A549 treated with CORT108297 at 1 μM for 4 hours (cell line): ENCODE data around the gene ELL. TPM values are rescaled to one million over a fixed set of nuclear protein-coding genes. Genes with fewer than 3 reads are reported as not detected.

Experiments used
- total RNA-seq: library from RNA; stranded (reverse); fragments of 200-300 nt; extraction: Qiagen RNA extraction; gene quantifications from 5 replicates; pipeline ENCODE4 v1.2.3, GENCODE V29; 2022

The ELL gene
- total RNA-seq: 3.5 to 5.9 TPM (median 5.1 TPM) in 5 replicates

DNA sequence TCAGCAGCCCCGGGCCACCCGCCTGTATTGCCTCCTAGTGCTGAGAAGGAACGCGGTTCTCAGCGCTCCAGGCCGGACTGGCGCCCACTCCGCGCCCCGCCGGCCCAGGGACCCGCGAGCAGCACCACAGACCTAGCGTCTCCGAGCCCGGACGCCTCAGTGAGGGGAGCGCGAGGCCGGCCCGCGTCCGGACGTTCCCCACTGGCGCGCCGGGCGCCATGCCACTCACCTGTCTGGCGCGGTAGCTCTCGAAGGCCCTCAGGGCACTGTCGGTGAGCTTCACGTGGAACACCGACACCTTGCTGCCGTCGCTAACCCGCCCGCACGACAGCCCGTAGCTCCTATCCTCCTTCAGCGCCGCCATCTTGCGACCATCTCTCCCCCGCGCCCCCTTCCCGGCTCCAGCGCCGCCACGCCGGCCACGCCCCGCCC, at the start of gene ELL:
ELL (minus strand) TSS at position 379 of the 432 bp plus-strand sequence; CDS start at position 364, 15 bp downstream.

DNA sequence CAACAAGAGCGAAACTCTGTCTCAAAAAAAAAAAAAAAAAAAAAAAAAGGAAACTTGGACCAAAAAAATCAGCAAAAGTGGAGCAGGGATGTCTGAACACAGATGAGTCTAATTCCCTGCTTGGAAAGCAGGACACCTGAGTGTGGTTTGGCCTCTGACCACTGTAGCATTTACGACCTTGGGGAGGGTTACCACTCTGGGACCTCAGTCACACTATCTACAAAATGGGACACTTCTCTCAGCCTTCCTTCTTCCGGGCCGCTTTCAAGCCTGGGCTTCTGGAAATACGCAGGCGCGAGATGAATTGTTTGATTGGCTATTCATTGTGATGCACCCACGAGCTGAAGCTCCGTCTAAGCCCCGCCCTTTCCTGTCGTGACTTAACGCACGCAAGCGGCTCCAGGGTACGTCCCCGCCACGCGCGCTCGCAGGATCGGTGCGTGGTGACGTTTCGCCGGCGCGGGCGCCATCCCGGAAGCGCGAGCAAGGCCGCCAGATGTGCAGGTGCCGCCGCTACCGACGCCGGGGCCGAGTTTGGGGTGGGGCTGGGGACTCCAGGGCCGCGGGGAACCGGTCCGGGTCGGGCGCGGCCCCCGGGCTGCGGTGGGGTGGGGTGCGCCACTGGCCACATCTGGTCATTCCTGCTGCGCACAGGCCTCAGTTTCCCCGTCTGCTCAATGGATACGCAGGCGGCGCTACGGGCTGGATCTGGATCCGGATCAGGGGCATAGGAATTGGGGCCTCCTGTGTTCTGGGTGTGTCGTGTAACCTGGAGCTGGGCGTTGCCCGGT, 35.7 kb upstream of the ELL start, which contains the start of gene KXD1:
KXD1 (plus strand) TSS at position 460 of the 791 bp plus-strand sequence. CDS start 4,187 bp downstream, outside the sequence.

DNA sequence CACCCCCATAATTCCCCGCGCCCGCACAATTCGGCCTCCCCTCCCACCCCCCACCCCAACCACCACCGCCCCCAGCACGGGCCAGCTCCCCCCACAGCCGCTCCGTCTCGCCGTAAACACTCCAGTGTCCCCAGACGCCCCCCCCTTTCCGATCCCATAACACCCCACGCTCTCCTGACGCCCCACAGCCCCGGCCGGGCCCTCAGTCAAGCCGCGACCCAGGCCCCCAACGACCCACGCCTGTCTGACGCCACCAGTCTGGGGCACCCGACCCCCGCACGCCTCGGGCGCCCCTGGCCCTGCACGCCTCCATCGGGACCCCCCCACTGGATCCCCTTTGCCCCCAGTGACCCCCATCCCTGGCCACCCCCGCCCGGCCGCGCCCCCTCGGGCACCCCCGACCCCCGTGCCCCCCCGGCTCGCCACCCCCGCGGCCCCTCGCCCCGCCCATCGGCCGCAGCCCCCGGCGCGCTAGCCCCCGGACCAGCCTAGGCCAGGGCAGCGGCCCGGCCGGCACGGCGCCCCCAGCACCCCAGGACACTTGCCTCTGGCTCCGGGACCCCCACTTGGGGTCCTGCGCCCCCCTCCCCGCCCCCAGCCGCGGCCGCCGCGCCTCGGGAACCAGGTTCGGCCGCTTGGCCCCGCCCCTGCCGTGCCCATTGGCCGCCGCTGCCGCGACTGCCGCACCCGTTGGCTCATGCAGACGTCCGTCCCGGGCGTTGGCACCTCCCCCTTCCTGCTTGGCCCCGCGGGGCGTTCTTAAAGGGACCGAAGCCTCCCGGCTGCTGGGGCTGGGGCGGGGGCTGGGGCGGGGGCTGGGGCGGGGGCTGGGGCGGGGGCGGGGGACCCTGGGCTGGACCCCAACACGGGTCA, 21.3 kb upstream of the ELL start, which contains the start of gene FKBP8:
FKBP8 (minus strand) TSS at position 633 of the 873 bp plus-strand sequence. CDS start 1,603 bp downstream, outside the sequence.

DNA sequence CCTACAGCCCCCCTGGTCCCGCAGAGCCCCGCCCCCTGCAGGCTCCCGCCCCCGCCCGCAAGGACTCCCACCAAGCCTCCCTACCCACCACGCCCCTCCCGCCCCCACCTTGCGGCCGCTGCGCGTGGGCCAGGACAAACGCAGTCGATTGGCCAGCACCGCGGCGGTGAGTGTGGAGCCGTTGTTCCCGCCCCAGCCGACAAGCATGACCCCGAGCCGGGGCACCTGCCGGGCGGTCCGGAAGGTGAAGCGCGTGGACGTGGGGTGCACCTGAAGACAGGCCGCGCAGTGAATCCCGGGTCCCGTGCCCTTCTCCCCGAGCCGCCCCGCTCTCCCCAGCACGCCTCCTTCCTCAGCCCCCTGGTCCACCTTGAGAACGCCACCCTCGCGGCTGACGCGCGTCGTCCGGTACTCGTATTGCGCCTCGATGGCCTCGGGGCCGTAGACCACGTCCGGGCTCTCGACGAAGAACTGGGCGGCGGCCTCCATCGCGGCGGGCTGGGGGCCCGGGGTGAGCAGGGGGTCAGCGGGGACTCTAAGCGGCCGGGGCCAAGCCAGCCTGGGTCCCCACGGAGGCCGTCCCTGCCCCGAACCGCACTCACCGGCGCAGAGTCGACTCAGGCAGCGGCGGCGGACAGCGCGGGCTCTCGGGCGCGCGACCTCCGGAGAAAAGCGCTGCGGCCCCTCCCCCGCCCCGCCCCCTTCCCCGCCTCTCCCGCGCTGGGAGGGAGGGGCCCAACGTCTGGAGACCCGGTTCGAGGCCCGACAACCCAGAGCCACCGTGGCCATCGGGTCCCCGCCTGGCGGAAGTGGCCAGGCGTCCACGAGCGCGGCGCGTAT, 84.2 kb downstream of the ELL start, which contains the start of gene ISYNA1:
ISYNA1 (minus strand) TSS at position 643 of the 840 bp plus-strand sequence; CDS start at position 489, 154 bp downstream.

DNA sequence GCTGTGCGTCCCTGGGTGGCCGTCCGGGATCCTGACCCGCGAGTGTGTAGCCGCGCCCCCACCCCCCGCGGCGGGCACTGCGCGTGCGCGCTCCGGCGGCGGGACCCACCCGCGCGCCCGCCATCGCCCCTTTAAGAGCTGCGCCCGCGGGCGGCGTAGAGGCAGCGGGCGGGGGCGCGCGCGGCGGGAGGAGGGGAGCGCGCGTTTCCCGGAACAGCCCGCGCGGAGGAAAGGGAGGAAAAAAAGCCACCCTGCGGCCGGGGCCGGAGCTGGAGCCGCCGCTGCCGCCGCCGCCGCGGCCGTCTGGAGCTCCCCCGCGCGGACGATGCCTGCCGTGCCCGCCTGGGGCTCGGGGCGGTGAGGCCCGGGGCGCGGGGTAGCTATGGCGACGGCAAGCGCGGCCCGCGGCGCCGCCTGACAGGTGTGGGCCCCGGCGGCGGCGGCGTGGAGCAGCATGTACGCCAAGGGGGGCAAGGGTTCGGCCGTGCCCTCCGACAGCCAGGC, 102.6 kb downstream of the ELL start, which contains the start of gene SSBP4:
SSBP4 (plus strand) TSS at position 204 of the 504 bp plus-strand sequence; CDS start at position 455, 251 bp downstream.

DNA sequence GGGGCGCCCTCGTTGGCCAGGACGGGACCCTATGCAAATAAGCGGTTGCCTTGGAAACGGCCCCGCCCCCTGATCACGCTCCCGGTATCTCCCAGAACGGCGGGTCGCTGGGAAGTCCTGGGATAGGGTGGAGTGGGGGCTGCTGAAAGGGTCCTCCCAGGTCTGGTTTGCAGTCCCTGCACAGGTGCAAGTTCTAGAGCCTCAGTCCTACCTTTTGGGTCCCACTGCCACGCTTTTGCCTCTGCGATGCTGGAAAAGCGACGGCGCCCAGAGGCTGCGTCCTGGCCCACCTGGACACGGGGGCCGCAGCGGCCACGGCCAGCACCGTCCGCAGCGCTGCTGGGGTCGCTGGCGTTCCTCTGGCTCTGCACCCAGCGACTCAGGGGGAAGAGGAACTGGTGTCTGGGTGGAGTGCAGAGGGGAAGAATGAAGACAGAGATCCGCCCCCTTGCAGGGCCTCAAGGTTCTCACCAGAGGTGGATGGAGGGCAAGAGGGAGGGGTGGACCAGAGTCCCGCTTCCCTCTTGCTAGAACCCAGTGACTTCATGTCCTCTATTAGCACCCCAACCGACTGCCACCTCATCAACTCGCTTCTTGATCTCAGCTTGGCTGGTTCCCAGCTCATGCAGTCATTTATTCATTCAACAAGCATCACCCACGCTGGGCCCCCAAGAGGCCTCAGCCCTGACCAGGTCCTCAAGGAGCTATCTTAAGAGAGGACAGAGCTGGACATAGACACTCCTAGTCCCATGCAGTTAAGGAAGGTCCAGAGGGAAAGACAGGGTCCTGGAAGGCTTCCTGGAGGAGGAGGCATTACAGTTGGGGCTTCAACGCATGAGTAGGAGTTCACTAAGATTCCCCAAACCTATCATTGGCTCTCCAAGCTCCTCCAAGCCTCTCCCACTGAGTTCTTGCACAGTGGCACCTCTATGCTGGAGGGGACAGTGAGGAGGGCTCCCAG, 124.3 kb downstream of the ELL start, which contains the start of gene LRRC25:
LRRC25 (minus strand) TSS at position 381 of the 961 bp plus-strand sequence. CDS start 659 bp downstream, outside the sequence.

Other genes starting within 250 kb of the ELL start
- 0.48 to 0.68 TPM (median 0.50 TPM) in 5 replicates for gene IQCN, start 247.6 kb downstream of the ELL start, total RNA-seq
- 25.7 to 58.5 TPM (median 52.9 TPM) in 5 replicates for gene JUND, start 240.4 kb downstream of the ELL start, total RNA-seq
- gene LSM4, start 199.0 kb downstream of the ELL start, total RNA-seq: 199 to 254 TPM (median 241 TPM) in 5 replicates
- gene PGPEP1, start 181.5 kb downstream of the ELL start, total RNA-seq: 2.1 to 3.4 TPM (median 3.0 TPM) in 5 replicates
- 26.2 to 63.2 TPM (median 48.3 TPM) in 5 replicates for gene GDF15, start 135.9 kb downstream of the ELL start, total RNA-seq
- gene LRRC25, start 124.4 kb downstream of the ELL start, total RNA-seq: not detected in 5 replicates
- gene SSBP4, start 102.7 kb downstream of the ELL start, total RNA-seq: 40.6 to 63.0 TPM (median 53.8 TPM) in 5 replicates
- 25.9 to 47.4 TPM (median 43.7 TPM) in 5 replicates for gene ISYNA1, start 83.9 kb downstream of the ELL start, total RNA-seq
- gene FKBP8, start 21.5 kb upstream of the ELL start, total RNA-seq: 116 to 162 TPM (median 158 TPM) in 5 replicates
- gene KXD1, start 35.8 kb upstream of the ELL start, total RNA-seq: 84.8 to 109 TPM (median 104 TPM) in 5 replicates
- gene UBA52, start 49.8 kb upstream of the ELL start, total RNA-seq: 1,020 to 1,245 TPM (median 1,197 TPM) in 5 replicates
- gene REX1BD, start 66.7 kb upstream of the ELL start, total RNA-seq: 36.5 to 63.0 TPM (median 58.2 TPM) in 5 replicates
- gene CRLF1, start 84.7 kb upstream of the ELL start, total RNA-seq: 2.5 to 6.0 TPM (median 4.5 TPM) in 5 replicates
- gene TMEM59L, start 90.8 kb upstream of the ELL start, total RNA-seq: 3.9 to 6.7 TPM (median 5.9 TPM) in 5 replicates
- gene KLHL26, start 115.0 kb upstream of the ELL start, total RNA-seq: 2.2 to 4.2 TPM (median 3.3 TPM) in 5 replicates
- 3.4 to 5.5 TPM (median 4.2 TPM) in 5 replicates for gene CRTC1, start 161.6 kb upstream of the ELL start, total RNA-seq